Measurements from ENCODE around the gene PAX6. TPM values are rescaled to one million over a fixed set of nuclear protein-coding genes. Genes with fewer than 3 reads are reported as not detected.

Gene PAX6
- total and polyA plus RNA-seq, 9 of the 15 experiments (the other 6 are each of a cell fraction or from before 2014, with no cell fraction given): 1.5 to 10.9 (median 5.3) TPM

- TF ChIP-seq BHLHE40 (IDR thresholded peaks at IDR 0.05; ENCODE audit: low read length) (no peak), ZBTB34 (CRISPR knock-in tag; IDR thresholded peaks at IDR 0.05) (no peak), SP2 (IDR thresholded peaks at IDR 0.05; ENCODE audit: extremely low read depth, low read depth, low read length, poor library complexity, severe bottlenecking) (no peak), HMG20A (CRISPR knock-in tag; conservative IDR thresholded peaks at IDR 0.05) (no peak), EP400 (IDR thresholded peaks at IDR 0.05) (peak; percentile 67), ZNF551 (CRISPR knock-in tag; IDR thresholded peaks at IDR 0.05) (no peak), CBFA2T2 (conservative IDR thresholded peaks at IDR 0.05) (no peak), SMARCA4 (IDR thresholded peaks at IDR 0.05) (no peak), MLX (CRISPR knock-in tag; conservative IDR thresholded peaks at IDR 0.05) (no peak), ZHX1 (conservative IDR thresholded peaks at IDR 0.05; ENCODE audit: low read length) (no peak), HINFP (tag; conservative IDR thresholded peaks at IDR 0.05; ENCODE audit: low read depth) (no peak), ZNF384 (IDR thresholded peaks at IDR 0.05; ENCODE audit: low read depth, low read length) (no peak), SMAD4 (CRISPR knock-in tag; conservative IDR thresholded peaks at IDR 0.05) (peak; percentile 48; the same call in 1 of the 2 replicates), ZNF311 (CRISPR knock-in tag; IDR thresholded peaks at IDR 0.05) (no peak), SMC3 (conservative IDR thresholded peaks at IDR 0.05; ENCODE audit: insufficient read depth, low read depth, low read length) (0 out of 2 replicates have a peak, but pooled peaks have one; percentile 5), CCAR2 (IDR thresholded peaks at IDR 0.05; ENCODE audit: low read depth, low read length) (no peak), KLF6 (CRISPR knock-in tag; IDR thresholded peaks at IDR 0.05; ENCODE audit: borderline replicate concordance) (no peak), FOXK1 (CRISPR knock-in tag; IDR thresholded peaks at IDR 0.05; ENCODE audit: borderline replicate concordance) (no peak; the same call in 1 of the 2 replicates), RBBP5 (IDR thresholded peaks at IDR 0.05; ENCODE audit: borderline replicate concordance, insufficient read depth, low read length, poor library complexity, severe bottlenecking) (peak; percentile 15), HEY1 (CRISPR knock-in tag; IDR thresholded peaks at IDR 0.05; ENCODE audit: borderline replicate concordance) (no peak), ZZZ3 (IDR thresholded peaks at IDR 0.05) (no peak)
These were observed at the start of gene PAX6 (continued) for GRCh38 chr11:31810779-31811647.

All from K562 (cell line).